Anterior cingulate cortex (tissue), 58 donors: Measurements from ENCODE around the gene SCUBE1.

Source experiments
- DNase-seq, 58 donors: peaks; one replicate each; lab custom pipeline; 2025; lab: John Stamatoyannopoulos, UW

The SCUBE1 gene

DNA sequence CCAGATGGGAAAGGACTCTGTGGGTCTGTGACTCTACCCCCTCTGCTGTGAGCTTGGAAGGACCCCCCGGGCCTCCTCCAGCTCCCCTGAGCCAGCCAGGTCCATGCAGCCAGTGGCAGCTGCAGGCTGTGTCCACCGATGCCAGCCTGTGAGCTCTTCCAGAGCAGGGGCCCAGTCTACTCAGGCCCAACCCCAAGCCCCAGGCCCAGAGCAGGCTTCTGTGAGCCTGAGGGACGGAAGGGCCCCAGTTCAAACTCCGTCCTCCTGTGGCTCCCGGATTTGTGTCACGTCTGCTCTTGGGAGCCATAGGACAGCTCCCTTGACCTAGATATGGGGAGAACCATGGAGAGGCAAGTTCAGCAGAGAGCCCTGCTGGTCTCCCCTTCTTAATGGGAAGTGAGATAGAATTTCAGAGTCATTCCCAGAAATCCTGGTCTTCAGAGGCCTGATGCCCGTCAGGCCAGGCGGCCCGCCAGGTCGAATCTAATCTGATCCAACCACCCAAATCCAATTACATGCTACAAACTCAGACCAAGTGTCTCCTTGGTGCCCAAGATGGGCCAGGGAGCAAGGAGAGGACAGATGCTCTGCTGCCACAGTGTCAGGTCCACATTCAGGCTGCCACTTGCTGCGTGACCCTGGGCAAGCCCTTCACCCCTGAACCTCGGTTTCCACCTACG lies 75.1 kb downstream of the SCUBE1 start:
- DNase-seq: no peak

DNA sequence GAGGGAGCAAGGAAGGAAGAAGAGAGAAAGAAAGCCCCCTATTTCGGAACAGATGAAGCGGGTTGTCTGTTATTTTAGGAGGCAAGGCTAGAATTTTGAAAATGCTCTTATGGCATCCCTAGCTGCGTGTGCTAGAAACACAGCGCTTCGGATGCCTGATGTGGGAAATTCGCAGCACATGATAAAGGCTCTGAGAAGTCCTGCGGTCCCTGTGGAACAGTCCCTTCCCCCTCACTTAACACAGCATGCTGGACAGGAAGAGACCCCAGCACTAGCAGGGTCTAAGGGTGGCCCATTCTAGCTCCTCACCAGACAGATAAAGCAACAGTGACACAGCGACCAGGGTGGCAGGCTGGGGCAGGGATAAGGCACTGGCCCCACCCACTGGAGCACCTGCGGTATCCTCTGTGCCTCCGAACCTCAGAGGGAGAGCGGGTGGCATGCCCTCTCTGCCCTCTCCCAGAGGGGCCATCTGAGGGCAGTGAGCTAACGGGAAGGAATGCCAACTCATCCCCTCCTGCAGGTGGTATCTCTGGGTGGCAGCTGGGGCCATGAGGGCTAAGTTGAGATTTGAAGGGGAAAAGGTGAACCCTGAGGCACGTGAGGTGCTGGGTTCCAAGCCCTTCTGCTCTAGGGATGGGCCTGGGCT lies 75.7 kb downstream of the SCUBE1 start:
- no peak for DNase-seq

DNA sequence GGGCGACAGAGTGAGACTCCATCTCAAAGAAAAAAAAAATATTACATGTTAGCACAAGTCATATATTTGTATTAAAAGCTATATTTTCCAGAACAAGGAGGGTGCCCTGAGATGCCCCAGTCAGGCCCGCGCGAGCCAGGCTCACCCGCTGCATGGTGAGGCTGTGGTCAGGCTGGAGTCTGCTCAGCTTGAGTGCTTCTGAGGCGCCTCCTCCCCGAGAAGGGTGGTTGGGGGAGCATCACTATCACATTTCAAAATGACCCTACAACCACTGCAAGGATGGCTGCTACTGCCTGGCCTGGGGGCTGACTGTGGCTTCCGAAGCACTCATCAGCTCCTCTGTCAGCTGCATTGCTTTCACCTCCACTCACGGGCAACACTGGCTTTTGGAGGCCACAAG lies 77.1 kb downstream of the SCUBE1 start:
- DNase-seq: no peak

DNA sequence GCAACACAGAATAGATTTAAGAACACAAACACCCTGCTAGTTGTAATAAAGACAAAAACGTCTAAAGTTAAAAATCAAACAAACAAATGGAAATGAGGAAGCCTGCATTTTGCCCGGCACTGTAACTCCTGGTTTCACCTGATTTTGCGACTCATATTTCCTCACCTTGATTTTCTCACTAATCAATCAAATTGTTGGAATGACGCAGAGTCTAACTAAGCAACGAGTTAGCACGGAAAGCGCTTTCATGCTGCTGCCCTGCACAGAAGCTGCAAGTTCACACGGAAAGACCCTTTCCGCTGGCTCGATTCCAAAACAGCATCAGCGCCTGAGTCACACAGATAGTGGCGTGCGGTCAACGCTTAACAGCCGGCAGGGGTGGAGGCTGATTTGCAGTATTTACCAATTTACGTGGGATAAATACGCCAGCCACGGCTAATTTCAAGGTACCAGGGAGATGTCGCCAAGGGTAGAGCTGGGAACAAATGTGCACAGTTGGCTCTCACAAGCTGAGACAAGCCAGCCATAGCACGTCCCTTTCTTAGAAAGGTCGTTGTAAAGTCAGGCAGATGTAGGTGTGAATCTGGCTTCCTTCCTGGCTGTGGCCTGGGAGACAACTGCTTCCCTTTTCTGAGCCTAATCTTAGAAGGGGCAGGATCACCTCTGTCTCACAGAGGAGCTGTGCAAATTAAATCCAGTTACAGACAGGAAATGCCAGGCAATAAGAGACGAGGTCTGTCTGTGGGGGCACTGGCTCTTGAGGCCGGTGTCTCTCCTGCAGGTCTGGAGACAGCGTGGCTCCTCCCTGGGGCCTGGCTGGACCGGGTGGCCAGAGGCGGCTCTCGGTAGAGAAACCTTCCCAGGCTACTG lies 79.3 kb downstream of the SCUBE1 start:
- DNase-seq: no peak

DNA sequence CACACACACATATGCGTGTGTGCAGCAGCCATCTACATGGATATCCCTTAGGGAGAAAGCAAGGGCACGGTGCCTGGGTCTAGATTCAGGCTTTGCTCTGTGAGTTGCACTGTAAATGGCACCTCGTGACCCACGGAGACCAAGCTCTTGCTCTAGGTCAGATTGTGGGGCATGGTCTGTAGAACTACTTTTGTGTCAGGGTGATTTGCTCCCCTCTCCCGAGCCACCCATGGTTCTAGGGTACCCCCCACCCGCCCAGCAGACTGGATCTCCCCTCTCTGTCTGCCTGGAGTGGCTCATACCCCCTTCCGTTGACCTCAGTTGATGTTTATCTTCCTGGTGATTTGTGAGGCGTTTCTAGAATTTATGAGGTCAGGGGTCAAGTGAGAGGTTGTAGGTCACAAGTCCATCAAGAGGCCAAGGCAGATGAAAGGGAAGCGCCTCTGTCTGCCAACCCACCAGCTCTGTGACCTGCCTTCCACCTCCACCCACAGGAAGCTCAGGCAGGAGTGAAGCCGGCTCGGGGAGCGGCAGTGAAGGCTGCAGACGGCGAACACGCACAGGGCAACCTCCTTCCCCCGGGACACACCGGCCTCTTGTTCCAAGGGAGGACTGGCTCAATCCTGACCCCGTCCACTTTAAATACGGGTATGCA lies 80.1 kb downstream of the SCUBE1 start:
- no peak for DNase-seq

DNA sequence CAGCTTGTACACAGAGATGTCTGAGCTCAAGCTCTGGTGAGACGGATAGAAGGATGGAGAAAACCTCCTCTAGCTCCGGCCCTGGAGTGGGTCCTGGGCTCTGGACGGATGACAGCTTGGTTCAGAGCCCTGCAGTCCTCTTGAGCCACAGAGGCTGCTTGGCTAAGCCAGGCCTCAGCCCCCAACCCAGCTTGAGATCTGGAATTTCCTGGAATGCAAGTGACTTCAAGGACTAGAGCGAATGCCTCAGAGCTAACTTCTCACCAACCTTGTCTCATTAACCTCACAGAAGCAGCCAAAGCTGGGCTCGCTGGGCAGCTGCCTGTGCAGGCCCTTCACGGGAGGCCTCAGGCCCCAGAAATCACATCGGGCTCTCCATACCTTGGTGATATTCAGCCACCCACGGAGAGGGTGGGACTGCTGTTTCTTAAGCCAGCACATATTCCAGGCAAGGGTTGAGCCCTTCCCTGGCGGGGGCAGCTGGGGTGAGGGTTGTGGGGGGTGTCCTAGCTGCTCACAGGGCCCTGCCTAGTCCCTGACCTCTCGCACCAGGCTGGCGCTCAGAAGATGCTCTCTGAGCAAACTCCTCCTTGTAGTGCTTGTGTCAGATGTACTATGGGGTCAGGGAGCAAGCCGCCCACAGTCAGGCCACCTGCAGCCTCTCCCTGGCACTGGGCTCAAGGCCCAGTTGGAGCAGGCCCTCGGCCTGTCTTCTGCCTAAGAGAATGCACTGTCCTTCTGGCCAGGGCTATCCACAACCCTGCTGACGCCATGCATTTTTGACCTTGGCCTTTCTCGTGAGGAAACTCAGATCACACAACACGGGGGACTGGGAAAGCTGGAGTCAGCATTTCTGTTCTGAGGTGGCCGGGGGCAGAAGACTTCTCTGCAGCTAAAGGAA lies 82.6 kb downstream of the SCUBE1 start:
- DNase-seq: no peak

DNA sequence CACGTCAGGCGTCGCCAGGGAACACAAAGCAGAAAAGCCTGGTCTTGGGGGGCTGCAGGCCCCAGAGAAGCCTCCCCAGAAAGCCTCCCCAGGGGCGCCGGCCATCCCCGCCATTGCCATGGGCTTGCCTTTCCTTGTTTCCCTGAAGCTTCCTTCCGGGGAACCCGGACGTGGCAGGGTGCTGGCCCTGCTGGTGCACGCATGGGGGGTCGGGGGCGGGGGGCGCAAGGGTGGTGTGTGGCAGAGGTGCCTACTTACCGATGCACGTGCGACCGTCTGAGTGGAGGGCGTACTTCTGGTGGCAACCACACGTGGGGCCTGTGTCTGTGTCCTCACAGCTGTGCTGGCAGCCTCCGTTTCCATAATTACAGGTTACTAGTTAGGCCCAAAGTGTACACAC lies 85.2 kb downstream of the SCUBE1 start:
- DNase-seq: no peak

DNA sequence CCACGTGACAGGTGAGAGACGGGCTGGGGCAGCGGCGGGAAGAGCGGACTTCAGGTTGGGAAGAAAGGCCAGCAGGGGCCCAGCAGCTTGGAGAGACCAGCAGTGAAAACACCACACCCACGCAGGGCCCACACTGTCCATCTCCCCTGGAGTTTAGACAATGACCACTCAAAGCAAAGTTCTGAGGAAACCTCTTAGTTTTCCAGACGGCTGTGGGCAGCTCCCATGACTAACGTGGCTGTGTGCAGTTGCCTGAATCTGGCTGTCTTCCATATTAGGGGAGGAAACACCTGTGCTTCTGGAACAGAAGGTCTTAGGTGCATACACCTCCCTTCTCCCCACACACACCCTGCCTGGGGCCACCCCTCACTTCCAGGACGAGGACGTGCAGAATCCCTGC lies 85.6 kb downstream of the SCUBE1 start:
- no peak for DNase-seq

DNA sequence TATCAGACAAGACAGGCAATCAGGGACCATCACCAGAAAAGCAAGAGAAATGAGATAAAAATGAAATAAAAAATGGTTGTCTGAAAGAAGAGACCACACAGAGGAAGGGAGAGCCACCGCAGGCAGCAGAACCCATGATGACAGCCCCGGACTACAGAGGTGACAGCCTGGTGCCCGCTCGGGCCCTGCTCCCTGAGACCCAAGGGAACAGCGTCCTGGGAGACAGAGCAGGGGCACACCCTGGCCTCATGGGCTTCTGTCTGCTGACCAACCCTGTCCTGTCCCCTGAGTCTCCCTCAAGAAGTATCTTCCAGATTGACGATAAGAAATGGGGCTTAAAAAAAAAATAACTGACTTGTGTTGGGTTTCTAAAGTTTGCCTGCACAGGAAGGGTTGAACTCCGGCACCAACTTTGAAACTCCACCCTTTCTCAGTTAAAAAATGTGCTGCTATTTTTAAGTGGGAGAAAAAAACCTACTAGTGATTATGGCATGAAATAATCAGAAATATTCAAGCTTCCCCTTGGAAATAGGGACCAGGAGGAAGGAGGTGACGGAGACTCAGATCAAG lies 86.1 kb downstream of the SCUBE1 start:
- DNase-seq: no peak

DNA sequence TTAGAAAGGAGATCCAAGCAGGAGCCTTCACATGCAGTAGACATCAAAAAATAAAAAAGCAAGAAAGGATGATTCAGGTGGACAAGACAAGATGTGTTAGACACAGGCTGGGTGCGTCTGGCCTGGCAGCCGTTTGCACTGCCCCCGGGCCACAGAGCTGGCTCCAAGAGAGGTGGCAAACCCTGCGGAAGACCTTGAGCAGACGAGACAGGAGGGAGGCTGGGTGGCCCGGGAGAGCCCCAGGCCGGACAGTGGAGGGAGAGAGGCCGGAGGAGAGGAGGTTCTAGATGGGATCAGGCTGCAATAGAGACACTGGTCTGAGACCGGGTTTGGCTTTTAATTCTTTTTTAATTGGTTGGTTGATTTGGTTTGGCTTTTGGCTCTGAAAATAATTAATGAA lies 86.6 kb downstream of the SCUBE1 start:
- DNase-seq: no peak

DNA sequence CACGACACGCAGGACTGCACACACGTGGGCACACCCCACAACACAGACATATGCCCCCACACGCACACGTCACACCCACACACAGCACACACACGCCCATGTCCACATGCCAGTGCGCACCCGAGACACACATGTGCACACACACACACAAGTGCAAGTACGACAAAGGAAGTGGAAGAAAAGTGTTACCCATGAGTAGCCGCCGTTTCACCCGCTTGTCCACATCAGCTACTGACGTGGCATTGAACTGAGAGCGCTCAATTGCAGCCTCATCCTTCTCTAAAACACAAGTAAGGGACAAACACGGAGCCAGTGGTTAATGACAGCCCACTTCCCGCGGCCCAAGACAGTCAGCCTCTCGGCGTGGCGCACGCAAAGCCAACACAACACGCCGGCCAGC lies 87.9 kb downstream of the SCUBE1 start:
- DNase-seq: no peak

DNA sequence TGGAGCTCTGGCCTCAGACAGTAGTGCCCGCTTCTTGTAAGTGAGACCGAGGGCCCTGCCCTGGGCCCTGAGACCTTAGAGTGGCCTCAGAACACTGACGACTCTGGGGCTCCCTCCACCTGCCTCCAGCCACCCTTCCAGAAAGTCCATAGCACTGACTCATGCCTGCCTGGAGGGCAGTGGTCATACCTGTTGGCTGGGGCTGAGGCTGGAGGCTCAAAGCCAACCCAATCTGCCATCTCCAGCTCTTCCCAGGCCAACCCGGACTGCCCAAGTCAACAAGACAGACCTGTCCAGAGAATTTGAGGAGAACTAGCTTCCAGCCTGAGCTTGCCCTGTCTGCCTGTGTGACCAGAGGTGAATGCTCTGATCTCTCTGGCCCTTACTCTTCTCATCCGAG lies 89.3 kb downstream of the SCUBE1 start:
- DNase-seq: no peak

DNA sequence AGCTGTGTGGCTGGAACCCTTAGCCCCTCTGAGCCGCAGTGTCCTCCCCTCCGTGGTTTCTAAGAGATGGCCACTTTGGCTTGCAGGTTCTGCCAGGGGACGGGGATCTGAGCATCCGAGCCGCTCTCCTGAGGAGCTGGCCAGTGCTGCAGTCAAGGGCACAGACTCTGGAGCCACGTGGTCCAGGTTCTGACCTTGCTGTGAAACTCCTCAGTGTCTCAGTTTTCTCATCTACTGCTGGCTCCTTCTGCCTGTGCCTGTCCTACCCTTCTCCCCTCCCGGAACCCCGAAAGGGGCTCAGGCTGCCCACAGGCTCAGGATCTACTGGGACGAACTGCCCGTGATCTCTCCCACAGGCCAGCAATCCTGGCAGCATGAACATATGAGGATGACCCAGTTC lies 90.9 kb downstream of the SCUBE1 start:
- no peak for DNase-seq

DNA sequence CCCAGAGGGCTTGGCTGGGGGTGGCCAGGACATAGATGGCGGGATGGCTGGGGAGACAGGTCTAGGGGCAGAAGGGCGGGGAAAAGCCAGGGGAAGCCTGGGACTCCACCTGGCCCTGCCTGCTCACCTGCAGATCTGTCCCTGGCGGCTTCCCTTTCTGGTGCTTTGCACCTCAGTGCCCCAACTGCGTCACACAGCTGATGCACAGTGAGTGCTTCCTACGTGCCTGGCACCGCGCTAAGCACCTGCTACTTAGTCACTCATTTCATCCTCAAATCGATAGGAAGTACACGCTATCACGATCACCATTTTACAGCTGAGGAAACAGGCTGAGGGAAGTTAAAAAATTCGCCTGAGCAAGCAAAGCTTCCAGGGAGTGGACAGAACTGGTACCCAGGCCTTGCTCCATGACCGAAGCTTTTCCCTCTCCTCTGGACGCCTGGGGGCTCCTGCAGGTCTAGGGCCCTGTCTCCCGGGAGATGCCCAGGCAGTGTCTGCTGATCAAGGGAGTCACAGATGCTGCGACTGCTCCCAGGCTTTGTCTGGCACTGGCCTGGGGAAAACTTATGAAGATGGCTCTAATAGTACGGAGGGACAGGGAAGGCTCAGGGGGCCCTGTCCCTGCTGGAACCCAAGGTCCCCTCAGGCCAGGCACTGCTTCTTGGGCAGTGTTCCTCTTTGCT lies 93.2 kb downstream of the SCUBE1 start:
- DNase-seq: no peak

DNA sequence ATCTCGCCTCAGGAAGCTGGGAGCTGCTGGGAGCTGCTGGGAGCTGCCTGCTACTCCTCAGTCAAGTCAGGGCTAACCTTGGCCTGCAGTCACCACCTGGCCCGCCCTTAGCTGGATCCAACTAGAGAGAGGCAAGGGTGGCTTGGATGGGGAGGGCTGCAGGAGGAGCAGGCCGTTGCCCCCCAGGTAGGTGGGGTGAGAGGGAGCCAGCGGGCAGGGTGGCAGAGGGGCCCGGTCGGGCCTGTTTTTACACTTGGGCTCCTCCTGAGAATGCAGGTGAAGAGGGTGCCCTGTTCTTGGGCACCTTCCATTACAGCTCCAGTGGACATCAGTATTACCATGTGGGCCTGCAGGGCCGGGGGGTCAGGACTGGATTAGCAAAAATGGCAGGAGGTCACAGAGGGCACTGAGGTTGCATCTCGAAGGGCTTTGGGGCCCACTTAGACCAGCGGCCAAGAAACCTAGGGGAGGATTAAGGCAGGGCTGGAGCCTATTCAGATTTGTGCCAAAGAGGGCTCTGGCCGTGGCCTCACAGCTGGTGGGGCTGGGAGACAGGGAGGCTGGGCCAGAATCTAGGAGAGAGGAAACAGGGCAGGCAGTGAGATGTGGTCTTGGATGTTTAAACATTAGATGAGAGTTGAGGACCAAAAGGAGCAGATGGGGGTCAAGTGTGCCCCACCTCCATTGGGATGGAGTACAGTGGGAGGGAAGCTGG lies 95.5 kb downstream of the SCUBE1 start:
- no peak for DNase-seq

DNA sequence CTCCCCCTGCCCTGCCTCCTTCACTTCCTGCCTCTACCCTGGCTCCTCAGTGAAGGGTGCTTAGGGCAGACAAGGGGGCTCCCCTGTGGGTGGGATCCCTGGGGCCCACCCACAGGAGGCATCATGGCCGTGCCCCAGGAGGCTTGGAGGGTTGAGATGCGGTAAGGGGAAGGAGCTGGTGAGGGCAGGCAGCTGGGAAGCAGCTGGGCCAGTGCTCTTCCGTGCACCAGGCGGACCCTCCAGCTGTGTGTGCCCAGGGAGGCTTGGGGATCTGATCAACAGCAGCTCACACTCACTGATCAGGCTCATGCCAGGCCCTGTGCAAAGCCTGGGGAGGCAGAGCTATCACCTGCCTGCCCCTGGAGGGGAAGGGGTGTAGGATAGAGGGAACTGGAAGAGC lies 97.0 kb downstream of the SCUBE1 start:
- no peak for DNase-seq

DNA sequence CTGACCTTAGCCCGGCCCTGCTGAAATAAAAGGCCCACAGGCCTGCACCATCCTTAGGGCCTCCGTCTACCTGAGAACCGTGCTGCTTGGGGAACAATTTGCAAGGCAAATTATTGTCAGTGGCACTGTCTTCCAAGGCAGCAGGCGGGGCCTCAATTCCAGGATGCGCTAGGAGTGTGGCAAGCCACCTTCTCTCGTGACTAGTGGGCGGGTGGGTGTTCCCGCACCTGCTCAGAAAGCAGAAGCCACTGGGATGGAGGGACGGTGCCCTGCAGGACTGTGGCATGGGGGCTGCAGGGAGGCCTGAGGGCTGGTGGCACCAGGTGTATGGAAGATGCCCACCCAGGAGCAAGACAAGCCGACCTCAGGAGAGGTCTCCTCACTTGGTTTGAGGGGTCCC lies 97.5 kb downstream of the SCUBE1 start:
- DNase-seq: no peak

DNA sequence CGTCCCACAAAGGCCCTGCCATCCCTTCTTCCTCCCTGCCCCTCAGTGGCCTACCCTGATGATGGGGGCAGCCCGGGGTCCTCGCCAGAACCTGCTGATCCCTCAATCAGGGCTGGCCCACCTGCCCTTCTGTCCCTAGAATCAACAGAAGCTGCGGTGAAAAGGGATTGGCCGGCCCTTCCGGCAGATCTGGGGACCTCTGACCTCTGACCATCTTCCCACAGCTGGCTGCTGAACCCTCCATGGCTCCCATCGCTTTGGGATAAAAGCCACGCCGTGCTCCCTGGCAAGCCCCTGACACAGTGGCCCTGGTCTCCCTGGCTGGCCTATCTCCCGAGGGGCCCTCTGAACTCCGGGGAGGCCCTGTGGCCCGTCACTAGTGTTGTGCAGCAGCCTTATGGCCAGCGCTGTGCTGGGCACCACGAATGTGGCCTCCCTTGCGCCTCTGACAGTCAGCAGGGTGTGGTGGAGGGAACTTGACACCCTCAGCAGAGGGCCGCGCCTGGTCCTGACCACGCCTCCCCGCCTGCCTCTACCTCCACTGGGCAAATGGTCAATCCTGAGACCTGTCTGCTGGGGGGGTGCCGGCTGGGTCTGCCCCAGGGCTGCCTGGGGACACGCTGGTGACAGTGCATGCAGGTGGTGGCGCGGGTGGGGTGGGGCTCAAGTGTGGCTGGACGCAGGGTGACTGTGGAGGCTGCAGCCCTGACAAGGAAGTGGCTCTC lies 98.2 kb downstream of the SCUBE1 start:
- DNase-seq: no peak
